Neuron (in vitro differentiated cells): ENCODE measurements around the gene MYO5C.

Experiments
- H2AFZ ChIP-seq: one replicate; pipeline ENCODE4 v1.6.1; 2013; ENCODE audit warnings: low read depth, mild to moderate bottlenecking, inconsistent platforms, low read length, moderate library complexity
- H3K27me3 ChIP-seq: one replicate; pipeline ENCODE4 v1.6.1; 2013; ENCODE audit warnings: low read length; ENCODE audit not compliant: insufficient read depth
- H3K36me3 ChIP-seq: one replicate; pipeline ENCODE4 v1.6.1; 2013; ENCODE audit warnings: low read length; ENCODE audit not compliant: insufficient read depth
- H3K4me1 ChIP-seq: one replicate; pipeline ENCODE4 v1.6.1; 2013; ENCODE audit warnings: low read length; ENCODE audit not compliant: insufficient read depth
- H3K4me3 ChIP-seq: 2 replicates; pipeline ENCODE4 v1.5.1; 2013; ENCODE audit warnings: mild to moderate bottlenecking, low read length, moderate library complexity
- H3K9me3 ChIP-seq: one replicate; pipeline ENCODE4 v1.6.1; 2013; ENCODE audit warnings: low read length

MYO5C gene

DNA sequence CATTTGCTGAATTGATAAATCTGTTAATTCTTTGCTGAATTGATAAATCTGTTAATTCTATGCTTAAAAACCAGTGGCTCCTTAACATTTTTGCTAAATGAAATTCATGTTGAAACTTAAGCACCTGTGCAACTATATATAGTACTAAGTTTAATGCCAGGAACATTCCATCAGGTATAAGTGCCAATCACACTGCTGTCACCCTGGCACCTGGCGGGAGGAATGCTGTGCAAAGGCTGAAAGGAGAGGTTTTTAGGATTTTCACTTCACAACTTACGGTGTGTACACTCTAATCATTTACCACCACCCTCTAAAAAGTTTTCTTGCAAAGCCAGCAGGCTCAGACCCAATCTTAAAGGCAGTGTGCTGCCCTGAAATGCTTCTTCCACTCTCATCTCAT lies 33.5 kb upstream of the MYO5C start:
- H2AFZ ChIP-seq, result no peak overlapping the region
- no peak overlapping the region for H3K4me3 ChIP-seq
- no peaks in the 10 kb centered on the region for H3K27me3 ChIP-seq
- H3K9me3 ChIP-seq, result no peaks in the 10 kb centered on the region
- no peaks in the 10 kb centered on the region for H3K4me1 ChIP-seq
- peaks cover 33% of the 10 kb centered on the region for H3K36me3 ChIP-seq

- Histone ChIP-seq H2AFZ (no peak overlapping the region), H3K36me3 (peaks cover 33% of the 10 kb centered on the region), H3K4me3 (no peak overlapping the region), H3K4me1 (no peaks in the 10 kb centered on the region), H3K9me3 (no peaks in the 10 kb centered on the region), H3K27me3 (no peaks in the 10 kb centered on the region)
Observed at GRCh38 chr15:52328680-52329079, 33.1 kb upstream of the MYO5C start.

DNA sequence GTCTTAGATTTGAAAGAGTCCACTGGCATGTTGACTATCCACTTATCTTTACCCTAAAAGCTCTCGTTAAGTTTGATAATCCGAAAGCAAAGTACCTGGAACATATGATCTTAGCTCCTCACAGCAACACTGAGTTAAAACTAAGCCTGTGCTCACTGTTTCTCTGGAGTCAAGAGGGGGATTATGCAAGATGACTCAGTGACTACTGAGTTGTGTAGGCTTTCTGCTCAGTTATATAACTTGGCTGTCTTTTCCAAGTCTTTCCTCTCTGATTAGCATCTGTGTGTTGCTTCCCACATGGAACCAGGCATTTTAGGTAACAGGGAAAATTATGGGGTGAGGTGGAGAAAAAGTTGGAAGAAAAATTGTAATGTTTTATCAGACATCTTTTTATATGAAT lies 31.2 kb upstream of the MYO5C start:
- H2AFZ ChIP-seq, result no peak overlapping the region
- H3K9me3 ChIP-seq, result no peaks in the 10 kb centered on the region
- H3K4me1 ChIP-seq, result no peaks in the 10 kb centered on the region
- H3K36me3 ChIP-seq, result peaks cover 34% of the 10 kb centered on the region
- no peaks in the 10 kb centered on the region for H3K27me3 ChIP-seq
- no peak overlapping the region for H3K4me3 ChIP-seq

- peaks cover 48% of the 10 kb centered on the region for H3K36me3 ChIP-seq
- H3K27me3 ChIP-seq, result no peaks in the 10 kb centered on the region
- H2AFZ ChIP-seq, result no peak overlapping the region
- H3K4me3 ChIP-seq, result no peak overlapping the region
- no peaks in the 10 kb centered on the region for H3K4me1 ChIP-seq
- no peaks in the 10 kb centered on the region for H3K9me3 ChIP-seq
Observed at GRCh38 chr15:52324109-52324508, 28.5 kb upstream of the MYO5C start.

DNA sequence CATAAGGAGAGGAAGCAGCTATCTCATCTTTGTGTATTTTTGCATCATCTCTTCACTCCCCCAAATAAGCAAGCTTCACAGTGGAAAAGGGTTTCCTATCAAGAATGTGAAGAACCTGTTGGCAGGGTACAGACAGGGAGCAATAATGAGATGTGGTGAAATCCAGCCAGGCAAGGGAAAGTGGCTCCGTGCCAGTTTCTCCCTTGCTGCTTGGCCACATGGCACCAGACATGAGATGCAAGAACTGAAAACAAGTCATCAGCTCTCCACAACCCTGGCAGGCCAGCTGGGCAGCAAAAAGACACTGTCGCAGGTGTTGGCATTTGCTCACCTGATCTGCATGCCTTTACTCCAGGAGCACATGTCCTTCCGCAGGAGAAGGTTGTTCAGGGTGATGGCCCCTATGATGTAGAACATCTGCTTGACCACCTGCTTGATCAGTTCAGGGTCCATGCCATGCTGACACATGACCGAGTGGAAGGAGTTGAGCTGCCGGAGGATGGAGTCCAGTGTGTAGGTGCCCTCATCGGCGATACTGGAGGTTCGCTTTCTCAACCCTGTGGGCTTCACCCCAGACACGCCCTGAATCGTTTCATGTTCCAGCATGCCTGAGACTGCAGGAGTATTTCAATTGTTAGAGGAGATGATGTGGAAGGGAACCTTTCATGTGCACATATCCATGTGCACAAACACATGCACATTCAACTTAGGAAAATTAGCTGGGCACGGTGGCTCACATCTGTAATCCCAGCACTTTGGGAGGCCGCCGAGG lies 23.3 kb upstream of the MYO5C start:
- Histone ChIP-seq H3K4me3 (no peak overlapping the region), H2AFZ (no peak overlapping the region), H3K9me3 (peaks cover 5% of the 10 kb centered on the region), H3K27me3 (no peaks in the 10 kb centered on the region), H3K4me1 (peaks cover 13% of the 10 kb centered on the region), H3K36me3 (peaks cover 45% of the 10 kb centered on the region)

DNA sequence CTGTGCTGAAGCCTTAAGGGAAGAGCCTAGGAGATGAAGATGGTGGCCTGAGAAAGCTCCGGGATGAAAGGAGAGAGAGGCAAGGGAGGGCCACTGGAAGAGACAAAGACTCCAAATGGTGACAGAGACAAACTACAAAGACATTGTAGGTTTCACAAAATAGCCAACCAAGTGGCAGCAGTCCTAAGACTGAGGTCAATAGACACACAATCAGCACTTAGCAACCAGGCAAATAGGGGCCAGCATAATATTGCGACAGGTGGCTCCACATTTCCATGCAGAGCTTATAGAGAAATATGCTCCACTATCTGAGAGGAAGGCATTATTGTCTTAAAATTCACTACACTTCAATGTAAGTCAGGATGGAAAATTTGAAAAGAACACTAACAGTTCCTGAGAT lies 22.1 kb upstream of the MYO5C start:
- Histone ChIP-seq H2AFZ (no peak overlapping the region), H3K4me3 (no peak overlapping the region), H3K27me3 (no peaks in the 10 kb centered on the region), H3K4me1 (peaks cover 13% of the 10 kb centered on the region), H3K36me3 (peaks cover 53% of the 10 kb centered on the region), H3K9me3 (peaks cover 5% of the 10 kb centered on the region)

DNA sequence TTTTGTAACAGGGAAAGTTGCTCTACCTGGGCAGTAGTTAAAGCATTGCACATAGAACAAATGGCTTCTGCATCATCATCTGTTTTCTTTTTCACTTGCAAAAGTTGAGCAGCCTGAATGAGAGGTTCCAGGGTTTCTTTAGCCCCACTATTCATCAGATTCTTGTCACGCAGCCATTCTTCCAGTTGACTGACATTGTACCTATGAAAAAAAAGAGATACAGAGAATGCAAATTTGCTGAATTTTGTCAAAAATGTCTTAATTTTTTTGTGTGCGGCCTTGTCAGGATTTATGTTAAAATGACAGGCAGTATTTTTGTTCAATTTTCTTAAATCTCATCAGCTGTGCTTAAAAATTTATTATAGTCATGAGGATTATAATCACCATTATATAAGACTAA lies 21.4 kb upstream of the MYO5C start:
- Histone ChIP-seq H3K9me3 (peaks cover 5% of the 10 kb centered on the region), H3K4me1 (peaks cover 13% of the 10 kb centered on the region), H3K36me3 (peaks cover 52% of the 10 kb centered on the region), H3K4me3 (no peak overlapping the region), H2AFZ (no peak overlapping the region), H3K27me3 (no peaks in the 10 kb centered on the region)

DNA sequence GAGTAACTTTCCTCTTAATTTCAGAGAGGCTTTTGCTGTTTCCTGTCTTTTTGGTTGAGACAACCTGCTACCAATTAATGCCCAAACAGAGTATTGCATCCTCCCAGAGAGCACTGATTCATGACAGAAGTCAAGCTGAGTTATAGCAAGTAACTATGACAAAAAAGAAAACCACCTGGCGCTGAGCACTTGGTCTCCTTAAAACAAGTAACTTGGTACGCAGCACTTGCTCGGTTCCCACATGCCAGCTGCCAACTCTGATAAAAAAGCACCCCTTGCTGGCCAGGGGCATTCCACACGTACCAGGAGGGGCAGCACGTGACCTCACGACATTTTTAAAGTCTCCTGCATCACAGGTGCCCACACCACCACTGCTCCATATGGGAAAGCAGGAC lies 13.5 kb upstream of the MYO5C start:
- H3K4me3 ChIP-seq, result no peak overlapping the region
- H3K27me3 ChIP-seq, result no peaks in the 10 kb centered on the region
- H3K4me1 ChIP-seq, result no peaks in the 10 kb centered on the region
- no peaks in the 10 kb centered on the region for H3K9me3 ChIP-seq
- H2AFZ ChIP-seq, result no peak overlapping the region
- peaks cover 25% of the 10 kb centered on the region for H3K36me3 ChIP-seq

- H2AFZ ChIP-seq, result no peak overlapping the region
- H3K4me3 ChIP-seq, result no peak overlapping the region
Observed at GRCh38 chr15:52308446-52309153, 13.0 kb upstream of the MYO5C start.

GRCh38 chr15:52307847-52308246 lies 12.2 kb upstream of the MYO5C start:
- Histone ChIP-seq H2AFZ (no peak overlapping the region), H3K4me3 (no peak overlapping the region), H3K27me3 (no peaks in the 10 kb centered on the region), H3K9me3 (no peaks in the 10 kb centered on the region), H3K4me1 (peaks cover 5% of the 10 kb centered on the region), H3K36me3 (peaks cover 14% of the 10 kb centered on the region)

More at GRCh38 chr15:52308446-52309153, 13.0 kb upstream of the MYO5C start:
- Histone ChIP-seq H3K9me3 (no peaks in the 10 kb centered on the region), H3K4me1 (no peaks in the 10 kb centered on the region), H3K36me3 (peaks cover 21% of the 10 kb centered on the region), H3K27me3 (no peaks in the 10 kb centered on the region)

- Histone ChIP-seq H2AFZ (no peak overlapping the region), H3K27me3 (no peaks in the 10 kb centered on the region), H3K9me3 (no peaks in the 10 kb centered on the region), H3K36me3 (peaks cover 9% of the 10 kb centered on the region), H3K4me3 (no peak overlapping the region), H3K4me1 (peaks cover 5% of the 10 kb centered on the region)
Observed at GRCh38 chr15:52306270-52306669, 10.7 kb upstream of the MYO5C start.

DNA sequence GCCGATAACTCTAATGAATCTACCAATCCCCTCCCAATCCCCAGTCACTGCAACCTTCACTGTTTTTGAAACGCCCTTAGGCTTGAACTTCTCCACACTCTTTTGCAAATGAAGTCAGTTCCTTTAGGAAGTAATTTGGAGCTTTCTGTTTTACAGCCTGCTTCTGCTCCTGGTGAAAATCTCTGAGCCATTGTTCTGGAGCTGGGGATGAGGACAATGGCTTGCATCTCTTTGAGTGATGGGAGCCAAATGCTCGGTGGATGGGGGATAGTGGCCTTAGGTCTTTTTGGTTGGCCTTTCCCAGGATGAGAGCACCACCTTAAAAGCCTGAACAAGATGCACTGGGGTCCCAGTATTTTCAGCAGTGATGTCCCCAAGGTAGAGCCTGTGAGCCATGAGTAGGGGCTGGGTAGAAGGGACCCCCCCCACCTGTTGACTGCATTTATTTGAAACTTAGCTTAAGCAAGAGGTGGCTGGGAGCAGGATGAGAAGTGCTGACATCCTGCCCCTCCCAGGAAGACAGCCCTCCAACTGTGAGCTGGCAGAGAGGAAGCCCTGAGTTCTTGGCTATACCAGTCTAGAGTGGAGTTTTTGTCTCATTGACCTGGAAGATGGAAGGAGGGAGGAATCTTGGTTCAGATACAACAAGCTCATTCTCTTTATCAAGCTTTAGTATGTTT lies 7.6 kb upstream of the MYO5C start:
- no peaks in the 10 kb centered on the region for H3K27me3 ChIP-seq
- H3K4me3 ChIP-seq, result no peak overlapping the region
- peaks cover 5% of the 10 kb centered on the region for H3K4me1 ChIP-seq
- H2AFZ ChIP-seq, result no peak overlapping the region
- no peaks in the 10 kb centered on the region for H3K36me3 ChIP-seq
- H3K9me3 ChIP-seq, result no peaks in the 10 kb centered on the region

GRCh38 chr15:52301265-52301847 lies 5.8 kb upstream of the MYO5C start:
- Histone ChIP-seq H3K27me3 (no peaks in the 10 kb centered on the region), H3K9me3 (no peaks in the 10 kb centered on the region), H3K36me3 (no peaks in the 10 kb centered on the region), H2AFZ (no peak overlapping the region), H3K4me3 (no peak overlapping the region), H3K4me1 (peaks cover 5% of the 10 kb centered on the region)
